ENCODE results near the gene HOMER2.

GRCh38 chr15:82980981-82981380 lies 28.5 kb upstream of the HOMER2 start:
- TF ChIP-seq CTCF (IDR thresholded peaks at IDR 0.05; ENCODE audit: insufficient read depth, low read depth, low read length) = no peak
- no peak for TF ChIP-seq EZH2 (IDR thresholded peaks at IDR 0.05; ENCODE audit: insufficient read depth, low read length)
